ENCODE results near the gene ZNF264.
A peak's percentile ranks its signal among the peaks of the same experiment; 100 is the strongest.
"Not testable (repeated sequence)": the region's sequence is repeated elsewhere in the genome, so short reads cannot be mapped to it uniquely, and the experiment has no call there.

ZNF264 gene

GRCh38 chr19:57191141-57192076, at the start of gene ZNF264:
TSS of gene ZNF264 (plus strand) at chr19:57191500. CDS start at chr19:57191914, 414 bp downstream.
- peak; percentile 83 to 88 for DNase-seq

- no peak for DNase-seq
Observed at GRCh38 chr19:57141699-57142098, 49.6 kb upstream of the ZNF264 start.

DNA sequence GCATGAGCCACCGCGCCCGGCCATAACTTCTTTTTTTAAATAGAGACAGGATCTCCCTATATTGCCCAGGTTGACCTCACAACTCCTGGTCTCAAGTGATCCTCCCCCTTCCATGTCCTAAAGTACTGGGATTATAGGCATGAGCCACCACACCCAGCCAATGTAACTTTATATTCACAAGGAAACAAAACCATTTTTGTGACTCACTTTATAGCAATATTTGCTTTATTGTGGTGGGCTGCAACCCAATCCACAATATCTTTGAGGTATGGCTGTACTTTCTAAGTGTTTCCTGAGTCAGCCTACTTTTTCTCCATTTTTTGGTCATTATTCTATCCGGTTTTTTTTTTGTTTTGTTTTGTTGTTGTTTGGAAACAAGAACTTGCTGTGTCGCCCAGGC, 38.4 kb upstream of the ZNF264 start:
- no peak for DNase-seq

DNA sequence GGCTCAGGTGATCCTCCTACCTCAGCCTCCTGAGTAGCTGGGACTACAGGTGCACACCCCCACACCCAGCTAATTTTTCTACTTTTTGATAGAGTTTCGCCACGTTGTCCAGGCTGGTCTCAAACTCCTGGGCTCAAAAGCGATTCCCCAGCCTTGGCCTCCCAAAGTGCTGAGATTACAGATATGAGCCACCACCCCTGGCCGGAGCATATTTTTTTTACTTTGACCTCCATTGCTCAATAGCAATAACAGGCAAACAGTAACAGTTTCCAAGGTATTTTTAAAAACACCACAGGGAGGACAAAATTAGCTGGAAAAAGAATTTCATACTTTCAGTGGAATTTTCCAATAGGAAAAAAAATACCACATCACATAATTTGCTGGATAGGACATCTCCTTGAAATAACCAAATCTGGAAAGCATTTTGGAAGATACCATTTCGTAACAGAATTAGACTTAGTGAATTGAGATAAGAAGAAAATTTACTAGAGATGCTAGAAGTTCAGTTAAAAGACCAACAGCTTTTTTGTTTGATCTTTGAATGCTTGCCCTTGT, 29.2 kb upstream of the ZNF264 start:
- DNase-seq = no peak

GRCh38 chr19:57165846-57166245, 25.5 kb upstream of the ZNF264 start:
- DNase-seq = no peak

DNA sequence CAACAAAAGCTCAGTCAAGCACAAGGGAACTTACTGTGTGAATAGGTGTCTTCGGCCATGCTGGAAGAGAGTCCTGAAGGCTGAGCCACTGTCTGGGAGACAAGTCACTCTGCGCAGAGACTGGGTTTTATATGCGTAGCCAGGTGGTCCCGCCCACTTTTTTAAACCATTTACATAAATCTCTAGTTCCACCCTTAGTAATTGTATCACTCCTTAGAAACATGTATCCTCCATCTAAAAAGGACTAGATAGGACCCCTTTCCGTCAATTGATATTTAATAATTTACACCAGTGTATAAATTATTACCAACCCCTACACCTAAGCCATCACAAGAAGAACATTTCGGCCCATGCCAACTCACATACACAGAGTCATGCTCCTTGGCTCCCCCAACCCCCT, 23.9 kb upstream of the ZNF264 start, which contains the start of gene DUXA:
DUXA (minus strand) TSS at position 101 of the 400 bp plus-strand sequence; CDS start at position 59, 42 bp downstream.
- no peak for DNase-seq

- peak; percentile 15 to 34 for DNase-seq
Observed at GRCh38 chr19:57171551-57172081, 19.7 kb upstream of the ZNF264 start.

GRCh38 chr19:57190301-57190700, 999 bp upstream of the ZNF264 start:
- no peak for DNase-seq

- no peak for DNase-seq
Observed at GRCh38 chr19:57192077-57192420, 749 bp downstream of the ZNF264 start.

- DNase-seq = no peak
Observed at GRCh38 chr19:57192993-57193392, 1.7 kb downstream of the ZNF264 start.

DNA sequence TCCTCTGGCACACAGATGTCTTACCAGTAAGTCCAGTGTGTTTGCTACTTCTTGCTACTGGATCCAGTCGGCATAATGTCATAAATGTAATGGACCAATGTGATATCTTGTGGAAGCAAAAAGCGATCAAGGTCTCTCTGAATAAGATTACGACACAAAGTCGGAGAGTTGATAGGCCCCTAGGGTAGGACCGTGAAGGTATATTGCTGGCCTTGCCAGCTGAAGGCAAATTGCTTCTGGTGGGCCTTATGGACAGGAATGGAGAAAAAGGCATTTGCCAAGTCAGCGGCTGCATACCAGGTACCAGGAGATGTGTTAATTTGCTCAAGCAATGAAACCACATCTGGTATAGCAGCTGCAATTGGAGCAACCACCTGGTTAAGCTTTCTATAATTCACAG, 6.6 kb downstream of the ZNF264 start:
- DNase-seq = not testable (repeated sequence)

DNA sequence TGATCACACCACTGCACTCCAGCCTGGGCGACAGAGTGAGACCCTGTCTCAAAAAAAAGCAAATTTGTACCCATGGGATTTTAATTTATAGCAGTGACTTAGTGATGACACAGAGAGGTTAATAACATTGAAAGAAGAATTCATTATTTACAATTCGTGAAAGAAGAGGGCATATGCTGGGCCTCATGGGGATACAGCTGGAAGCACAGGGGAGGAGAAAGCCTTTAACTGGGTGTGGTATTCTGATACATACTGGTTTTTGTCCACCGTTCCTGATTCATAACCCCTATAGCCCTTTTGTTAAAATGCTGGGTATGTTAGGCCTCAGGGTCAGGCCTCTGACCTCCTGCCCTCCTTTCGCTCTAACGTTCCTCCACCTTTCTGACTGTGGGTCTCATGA, 10.9 kb downstream of the ZNF264 start:
- DNase-seq = no peak

GRCh38 chr19:57210381-57210780, 19.1 kb downstream of the ZNF264 start:
- DNase-seq = no peak

DNA sequence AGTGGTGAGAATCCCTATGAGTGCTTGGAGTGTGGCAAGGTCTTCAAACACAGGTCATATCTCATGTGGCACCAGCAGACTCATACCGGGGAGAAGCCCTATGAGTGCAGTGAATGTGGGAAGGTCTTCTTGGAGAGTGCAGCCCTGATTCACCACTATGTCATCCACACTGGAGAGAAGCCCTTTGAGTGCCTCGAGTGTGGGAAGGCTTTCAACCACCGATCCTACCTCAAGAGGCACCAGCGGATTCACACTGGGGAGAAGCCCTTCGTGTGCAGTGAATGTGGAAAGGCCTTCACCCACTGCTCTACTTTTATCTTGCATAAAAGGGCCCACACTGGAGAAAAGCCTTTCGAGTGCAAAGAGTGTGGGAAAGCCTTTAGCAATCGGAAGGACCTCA, 20.8 kb downstream of the ZNF264 start:
- DNase-seq = no peak

DNA sequence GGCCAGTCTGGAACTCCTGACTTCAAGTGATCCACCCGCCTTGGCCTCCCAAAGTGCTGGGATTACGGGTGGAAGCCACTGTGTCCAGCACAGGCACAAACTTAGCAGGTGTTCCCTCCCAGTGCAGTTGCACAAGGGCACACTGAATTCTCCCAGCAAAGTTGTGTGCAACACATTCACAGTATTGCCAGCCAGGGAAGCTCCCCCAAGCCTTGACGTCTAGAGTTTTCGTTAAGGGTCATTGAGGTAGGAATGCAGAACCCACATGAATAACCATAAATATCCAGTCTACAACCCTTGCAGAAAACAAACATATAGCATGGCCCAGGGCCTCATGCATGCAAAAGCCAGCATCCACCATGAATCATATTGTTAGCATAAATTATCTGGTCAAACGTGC, 36.2 kb downstream of the ZNF264 start:
- no peak for DNase-seq

GRCh38 chr19:57231686-57232085, 40.4 kb downstream of the ZNF264 start:
- no peak for DNase-seq

DNA sequence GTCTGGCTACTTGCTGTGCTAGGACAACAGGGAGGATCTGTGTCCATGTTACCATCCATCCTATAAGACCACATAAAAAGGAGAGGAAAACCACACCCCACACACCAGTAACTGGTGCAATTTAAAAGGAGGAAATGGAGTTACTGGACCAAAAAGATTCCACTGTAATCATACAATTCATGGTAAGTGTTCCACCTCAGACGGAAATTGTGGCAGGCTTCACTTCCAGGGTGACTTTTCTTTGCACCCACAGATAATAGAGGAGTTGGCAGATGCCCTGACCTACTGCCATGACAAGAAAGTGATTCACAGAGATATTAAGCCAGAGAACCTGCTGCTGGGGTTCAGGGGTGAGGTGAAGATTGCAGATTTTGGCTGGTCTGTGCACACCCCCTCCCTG, 41.9 kb downstream of the ZNF264 start:
- DNase-seq = no peak

DNA sequence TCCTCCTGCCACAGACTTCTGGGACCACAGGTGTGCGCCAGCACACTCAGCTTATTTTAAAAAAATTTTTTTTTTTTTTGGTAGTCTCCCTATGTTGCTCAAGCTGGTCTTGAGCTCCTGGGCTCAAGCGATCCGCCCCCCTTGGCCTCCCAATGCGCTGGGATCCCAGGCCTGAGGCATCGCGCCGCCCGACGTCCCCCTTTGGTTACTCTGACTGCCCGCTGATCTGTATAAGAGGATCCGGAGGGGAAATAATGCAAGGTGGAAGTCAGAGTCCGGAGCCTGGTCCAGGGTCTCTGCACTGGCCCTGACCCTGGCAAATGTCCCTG, 48.6 kb downstream of the ZNF264 start:
- DNase-seq = no peak

GRCh38 chr19:57240311-57241090, 49.2 kb downstream of the ZNF264 start, which contains the start of gene ZNF805:
TSS of gene ZNF805 (plus strand) at chr19:57240632. CDS start at chr19:57240892, 260 bp downstream.
- peak; percentile 93 to 95 for DNase-seq

- DNase-seq = no peak
Observed at GRCh38 chr19:57241176-57241575, 49.9 kb downstream of the ZNF264 start.

- no peak for DNase-seq
Observed at GRCh38 chr19:57242821-57243220, 51.5 kb downstream of the ZNF264 start.

GRCh38 chr19:57244513-57244912, 53.2 kb downstream of the ZNF264 start:
- no peak for DNase-seq

- no peak for DNase-seq
Observed at GRCh38 chr19:57245066-57245465, 53.8 kb downstream of the ZNF264 start.
